ENCODE data around the gene CCDC7.
"Not testable (repeated sequence)": the region's sequence is repeated elsewhere in the genome, so short reads cannot be mapped to it uniquely, and the experiment has no call there.

Gene CCDC7

GRCh38 chr10:32582946-32583345 lies 137.0 kb downstream of the CCDC7 start:
- DNase-seq: no peak

GRCh38 chr10:32598022-32598421 lies 152.1 kb downstream of the CCDC7 start:
- not testable (repeated sequence) for DNase-seq

- no peak for DNase-seq
Observed at GRCh38 chr10:32600317-32600716, 154.4 kb downstream of the CCDC7 start.

- DNase-seq: not testable (repeated sequence)
Observed at GRCh38 chr10:32601562-32601961, 155.6 kb downstream of the CCDC7 start.

- DNase-seq: no peak
Observed at GRCh38 chr10:32605787-32606186, 159.8 kb downstream of the CCDC7 start.

GRCh38 chr10:32610543-32610942 lies 164.6 kb downstream of the CCDC7 start:
- DNase-seq: not testable (repeated sequence)

GRCh38 chr10:32616438-32616837 lies 170.5 kb downstream of the CCDC7 start:
- DNase-seq: no peak

- DNase-seq: no peak
Observed at GRCh38 chr10:32618482-32618881, 172.5 kb downstream of the CCDC7 start.

GRCh38 chr10:32621969-32622368 lies 176.0 kb downstream of the CCDC7 start:
- no peak for DNase-seq

- no peak for DNase-seq
Observed at GRCh38 chr10:32622409-32622808, 176.5 kb downstream of the CCDC7 start.

GRCh38 chr10:32627183-32627582 lies 181.2 kb downstream of the CCDC7 start:
- no peak for DNase-seq

GRCh38 chr10:32629910-32630309 lies 184.0 kb downstream of the CCDC7 start:
- no peak for DNase-seq

GRCh38 chr10:32646535-32646934 lies 200.6 kb downstream of the CCDC7 start:
- no peak for DNase-seq

- DNase-seq: peak; percentile 7
Observed at GRCh38 chr10:32650246-32650655, 204.3 kb downstream of the CCDC7 start.

- not testable (repeated sequence) for DNase-seq
Observed at GRCh38 chr10:32657430-32657829, 211.5 kb downstream of the CCDC7 start.

- no peak for DNase-seq
Observed at GRCh38 chr10:32661346-32661745, 215.4 kb downstream of the CCDC7 start.

- DNase-seq: no peak
Observed at GRCh38 chr10:32680803-32681557, 235.0 kb downstream of the CCDC7 start.

- DNase-seq: no peak
Observed at GRCh38 chr10:32684291-32684690, 238.4 kb downstream of the CCDC7 start.

- no peak for DNase-seq
Observed at GRCh38 chr10:32687116-32687515, 241.2 kb downstream of the CCDC7 start.

GRCh38 chr10:32687546-32687945 lies 241.6 kb downstream of the CCDC7 start:
- no peak for DNase-seq

GRCh38 chr10:32692174-32692573 lies 246.2 kb downstream of the CCDC7 start:
- no peak for DNase-seq

- DNase-seq: no peak
Observed at GRCh38 chr10:32693441-32693979, 247.6 kb downstream of the CCDC7 start.

GRCh38 chr10:32699683-32700082 lies 253.7 kb downstream of the CCDC7 start:
- not testable (repeated sequence) for DNase-seq

GRCh38 chr10:32713560-32713959 lies 267.6 kb downstream of the CCDC7 start:
- no peak for DNase-seq

- no peak for DNase-seq
Observed at GRCh38 chr10:32731527-32731926, 285.6 kb downstream of the CCDC7 start.

Measured in CD4-positive, alpha-beta T cell treated with Interleukin-17A for 4 hours (primary cell).